Peyer's patch (tissue), 4 donors: ENCODE data around the gene GYPC.

Experiments
- POLR2A ChIP-seq, 2 donors: fragments of 450-650 bp; IDR thresholded peaks; one replicate each; pipeline ENCODE4 v1.5.1; 2017; ENCODE audit warnings: antibody characterized with exemption in 2 of 2, mild to moderate bottlenecking in 2 of 2, moderate library complexity in 2 of 2
- TF ChIP-seq, protein P1 (sequence below), 6 experiments: fragments of 450-650 bp in 4 of 6; fragments of 200-600 bp in 2 of 6; sonication (generic) in 1 of 6; IDR thresholded peaks; one replicate each; pipeline ENCODE4 v1.5.1; 2017 to 2019; ENCODE audit warnings: antibody characterized with exemption in 6 of 6, mild to moderate bottlenecking in 3 of 6, moderate library complexity in 1 of 6

GRCh38 chr2:126733795-126734194, 77.8 kb downstream of the GYPC start:
- TF ChIP-seq, protein P1, sequence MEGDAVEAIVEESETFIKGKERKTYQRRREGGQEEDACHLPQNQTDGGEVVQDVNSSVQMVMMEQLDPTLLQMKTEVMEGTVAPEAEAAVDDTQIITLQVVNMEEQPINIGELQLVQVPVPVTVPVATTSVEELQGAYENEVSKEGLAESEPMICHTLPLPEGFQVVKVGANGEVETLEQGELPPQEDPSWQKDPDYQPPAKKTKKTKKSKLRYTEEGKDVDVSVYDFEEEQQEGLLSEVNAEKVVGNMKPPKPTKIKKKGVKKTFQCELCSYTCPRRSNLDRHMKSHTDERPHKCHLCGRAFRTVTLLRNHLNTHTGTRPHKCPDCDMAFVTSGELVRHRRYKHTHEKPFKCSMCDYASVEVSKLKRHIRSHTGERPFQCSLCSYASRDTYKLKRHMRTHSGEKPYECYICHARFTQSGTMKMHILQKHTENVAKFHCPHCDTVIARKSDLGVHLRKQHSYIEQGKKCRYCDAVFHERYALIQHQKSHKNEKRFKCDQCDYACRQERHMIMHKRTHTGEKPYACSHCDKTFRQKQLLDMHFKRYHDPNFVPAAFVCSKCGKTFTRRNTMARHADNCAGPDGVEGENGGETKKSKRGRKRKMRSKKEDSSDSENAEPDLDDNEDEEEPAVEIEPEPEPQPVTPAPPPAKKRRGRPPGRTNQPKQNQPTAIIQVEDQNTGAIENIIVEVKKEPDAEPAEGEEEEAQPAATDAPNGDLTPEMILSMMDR (IDR thresholded peaks at IDR 0.05), result no peak
- no peak for TF ChIP-seq POLR2A (IDR thresholded peaks at IDR 0.05)
